Lower lobe of right lung (tissue), 2 donors: ENCODE results near the gene SNN. TPM values are rescaled to one million over a fixed set of nuclear protein-coding genes. Genes with fewer than 3 reads are reported as not detected.

ENCODE experiments used
- ATAC-seq, 2 donors: fragments of 200-7000 bp; cut with Tn5 transposase; one replicate each; pipeline ENCODE4 v1.9.1; 2020 to 2022; ENCODE audit warnings: mild to moderate bottlenecking in 2 of 2, moderate library complexity in 2 of 2
- DNase-seq: peaks from one replicate; pipeline ENCODE4 v3.0.0-alpha.2; 2020
- H3K27ac ChIP-seq: fragments of 200-600 bp; one replicate; pipeline ENCODE4 v1.8.0; 2022
- H3K27me3 ChIP-seq: fragments of 200-600 bp; one replicate; pipeline ENCODE4 v1.8.0; 2022; ENCODE audit warnings: low read depth
- H3K36me3 ChIP-seq: fragments of 200-600 bp; one replicate; pipeline ENCODE4 v1.8.0; 2022; ENCODE audit warnings: mild to moderate bottlenecking
- H3K4me1 ChIP-seq: fragments of 200-600 bp; one replicate; pipeline ENCODE4 v1.8.0; 2022
- H3K4me3 ChIP-seq: fragments of 200-600 bp; one replicate; pipeline ENCODE4 v1.8.0; 2022; ENCODE audit warnings: mild to moderate bottlenecking
- H3K9me3 ChIP-seq: fragments of 200-600 bp; one replicate; pipeline ENCODE4 v1.8.0; 2022
- intact Hi-C: fragments of 100-400 bp; cut with DNase I; formaldehyde crosslinking; loops from one replicate; pipeline ENCODE4 v1.11.0; 2022
- long read RNA-seq: library from polyadenylated mRNA; unstranded; transcript quantifications from one replicate; pipeline ENCODE4 v2.0.0, GENCODE V29; 2021
- total RNA-seq: library from RNA; stranded (reverse); fragmentation: NEBNext Ultra II Directional; extraction: Animal tissue kit (Norgen Biotek cat#: 25700); gene quantifications from one replicate; pipeline ENCODE4 v1.2.1, GENCODE V29; 2021
- TF ChIP-seq, protein P1 (sequence below): fragments of 200-600 bp; IDR thresholded peaks from one replicate; pipeline ENCODE4 v1.8.0; 2022; ENCODE audit warnings: antibody characterized with exemption, mild to moderate bottlenecking
- donor health status: DM: no; HTN: yes; CAD: no; lungs with severe emphysema.

The SNN gene
- total RNA-seq: 25.5 TPM
- long read RNA-seq, transcript SNN-201 (2 exons, 3,312 nt): major isoform, 96 of 114 reads
- long read RNA-seq, partial matches to known transcripts: 18 of 114 reads
- long read RNA-seq, other reads (novel, unspliced or antisense): 0 of 114 reads

DNA sequence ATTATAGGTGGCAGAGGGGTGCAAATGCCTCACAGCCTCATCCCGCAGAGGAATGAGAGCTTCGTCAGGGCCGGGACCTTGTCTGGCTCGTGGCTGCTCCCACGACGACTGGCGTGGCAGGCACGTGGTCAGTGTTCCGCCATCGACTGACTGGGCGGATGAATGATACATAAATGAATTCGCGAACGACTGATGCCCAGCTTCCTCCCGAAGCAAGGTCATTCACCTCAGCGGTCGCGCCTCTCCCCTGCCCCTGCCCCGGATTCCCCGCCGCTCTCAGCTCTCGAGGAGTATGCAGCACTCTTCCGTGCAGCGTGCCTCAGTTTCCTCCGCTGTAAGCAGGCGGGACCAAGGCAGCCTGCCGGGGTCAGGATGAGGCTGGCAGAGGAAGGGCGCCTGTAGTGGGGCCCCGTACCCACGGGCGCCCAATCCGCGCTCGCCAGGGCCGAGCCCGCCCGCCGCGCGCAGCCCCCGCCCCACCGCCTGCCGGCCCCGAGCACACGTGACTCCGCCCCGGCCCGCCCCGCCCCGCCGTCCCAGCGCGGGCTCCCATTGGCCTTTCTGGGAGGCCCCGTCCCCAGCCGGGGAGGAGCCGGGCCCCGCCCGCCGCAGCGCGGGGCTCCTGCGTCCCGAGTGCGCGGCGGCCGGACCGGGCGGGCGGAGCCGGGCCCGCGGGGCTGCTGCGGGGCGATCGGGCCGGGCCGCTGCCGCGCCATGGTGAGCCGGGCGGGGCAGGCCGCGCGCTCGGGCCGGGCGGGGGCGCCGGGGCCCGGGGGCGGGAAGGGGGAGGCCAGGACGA is at the start of gene SNN:
Gene SNN (plus strand): TSS at position 632 of the 799 bp plus-strand sequence. CDS start 7,605 bp downstream, outside the sequence.
- peak; percentile 93 to 94 for ATAC-seq
- H3K4me1 ChIP-seq: peaks cover 40% of the 10 kb centered on the region
- peak within 1 kb of the TSS; percentile 70 for H3K27ac ChIP-seq
- H3K36me3 ChIP-seq: no peaks in the 10 kb centered on the region
- TF ChIP-seq, protein P1, sequence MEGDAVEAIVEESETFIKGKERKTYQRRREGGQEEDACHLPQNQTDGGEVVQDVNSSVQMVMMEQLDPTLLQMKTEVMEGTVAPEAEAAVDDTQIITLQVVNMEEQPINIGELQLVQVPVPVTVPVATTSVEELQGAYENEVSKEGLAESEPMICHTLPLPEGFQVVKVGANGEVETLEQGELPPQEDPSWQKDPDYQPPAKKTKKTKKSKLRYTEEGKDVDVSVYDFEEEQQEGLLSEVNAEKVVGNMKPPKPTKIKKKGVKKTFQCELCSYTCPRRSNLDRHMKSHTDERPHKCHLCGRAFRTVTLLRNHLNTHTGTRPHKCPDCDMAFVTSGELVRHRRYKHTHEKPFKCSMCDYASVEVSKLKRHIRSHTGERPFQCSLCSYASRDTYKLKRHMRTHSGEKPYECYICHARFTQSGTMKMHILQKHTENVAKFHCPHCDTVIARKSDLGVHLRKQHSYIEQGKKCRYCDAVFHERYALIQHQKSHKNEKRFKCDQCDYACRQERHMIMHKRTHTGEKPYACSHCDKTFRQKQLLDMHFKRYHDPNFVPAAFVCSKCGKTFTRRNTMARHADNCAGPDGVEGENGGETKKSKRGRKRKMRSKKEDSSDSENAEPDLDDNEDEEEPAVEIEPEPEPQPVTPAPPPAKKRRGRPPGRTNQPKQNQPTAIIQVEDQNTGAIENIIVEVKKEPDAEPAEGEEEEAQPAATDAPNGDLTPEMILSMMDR: no peak
- peak; percentile 91 for DNase-seq
- H3K9me3 ChIP-seq: no peaks in the 10 kb centered on the region
- H3K27me3 ChIP-seq: no peaks in the 10 kb centered on the region
- intact Hi-C loops: no loop called here
- peak within 1 kb of the TSS; percentile 86 for H3K4me3 ChIP-seq

GRCh38 chr16:11619327-11619851 is 48.9 kb upstream of the SNN start:
- intact Hi-C loops: no loop called here
- Histone ChIP-seq H3K36me3 (no peaks in the 10 kb centered on the region), H3K4me1 (peaks cover 36% of the 10 kb centered on the region), H3K27ac (peak overlapping the region; percentile 24), H3K9me3 (no peaks in the 10 kb centered on the region), H3K4me3 (no peak overlapping the region), H3K27me3 (no peaks in the 10 kb centered on the region)
- DNase-seq: no peak
- ATAC-seq: peak in 1 of 2 donors; percentile 67
- TF ChIP-seq, protein P1: no peak

GRCh38 chr16:11620243-11621003 is 47.8 kb upstream of the SNN start:
- no peak overlapping the region for H3K4me3 ChIP-seq
- TF ChIP-seq, protein P1: no peak
- no peaks in the 10 kb centered on the region for H3K9me3 ChIP-seq
- DNase-seq (no peak), ATAC-seq (no peak)
- intact Hi-C loops: no loop called here
- H3K27ac ChIP-seq: no peak overlapping the region
- no peaks in the 10 kb centered on the region for H3K27me3 ChIP-seq
- H3K4me1 ChIP-seq: peaks cover 39% of the 10 kb centered on the region
- H3K36me3 ChIP-seq: no peaks in the 10 kb centered on the region

DNA sequence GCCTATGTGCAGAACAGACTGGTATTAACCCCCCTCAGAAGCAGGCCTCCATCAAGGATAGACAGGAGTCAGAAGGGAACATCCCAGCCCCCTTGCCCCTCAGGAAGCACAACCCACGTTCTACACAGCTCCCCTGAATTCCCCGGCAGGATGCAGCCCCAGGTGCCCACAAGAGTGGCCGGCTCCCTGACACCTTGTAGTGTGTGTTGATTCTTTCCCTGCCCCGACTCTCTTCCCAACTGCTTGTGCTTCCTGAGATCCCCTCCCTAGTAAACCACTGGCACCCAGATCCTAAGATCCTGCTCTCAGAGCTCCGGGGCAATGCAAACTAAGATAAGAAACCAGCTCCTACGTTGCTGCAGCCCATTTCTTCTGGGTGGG is 46.7 kb upstream of the SNN start:
- TF ChIP-seq, protein P1: no peak
- ATAC-seq (no peak), DNase-seq (no peak)
- Histone ChIP-seq H3K36me3 (no peaks in the 10 kb centered on the region), H3K27ac (peak overlapping the region; percentile 79), H3K27me3 (no peaks in the 10 kb centered on the region), H3K9me3 (no peaks in the 10 kb centered on the region), H3K4me3 (peak overlapping the region; percentile 27), H3K4me1 (peaks cover 46% of the 10 kb centered on the region)
- intact Hi-C loops: no loop called here

DNA sequence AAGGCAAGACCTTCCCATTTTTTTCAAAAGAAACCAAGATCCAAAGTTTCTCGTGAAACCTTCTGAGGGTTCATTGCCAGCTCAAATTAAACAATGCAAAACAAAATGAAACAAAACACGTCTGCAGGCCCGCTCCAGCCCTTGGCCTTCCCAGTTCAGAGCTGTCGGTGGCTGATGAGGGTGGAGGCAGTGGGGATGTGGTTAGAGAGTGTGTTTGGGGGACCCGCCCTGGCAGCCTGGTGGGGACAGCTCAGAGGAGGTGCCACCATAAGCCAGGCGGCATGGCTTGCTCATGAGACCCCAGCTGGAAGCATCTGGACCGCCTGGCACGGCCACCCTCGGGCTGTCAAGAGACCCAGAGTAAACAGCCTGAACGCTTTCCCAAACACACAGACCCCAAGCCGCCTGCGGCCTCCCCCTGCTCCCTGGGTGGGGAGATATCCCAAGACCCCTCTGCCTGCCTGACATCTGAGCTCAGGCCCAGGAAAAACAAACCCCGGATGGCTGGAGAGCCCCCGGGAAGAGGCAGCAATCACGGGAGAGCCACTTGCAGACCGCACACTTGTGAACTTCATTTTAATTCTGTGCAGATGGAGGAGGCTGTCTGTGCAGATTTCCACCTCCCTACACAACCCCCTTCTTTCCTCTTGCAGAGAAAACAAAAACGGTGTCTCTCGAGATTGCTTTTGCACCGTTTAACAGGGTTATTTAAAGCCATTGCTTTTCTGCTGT is 46.2 kb upstream of the SNN start:
- peak; percentile 49 to 68 for ATAC-seq
- TF ChIP-seq, protein P1: no peak
- Histone ChIP-seq H3K36me3 (no peaks in the 10 kb centered on the region), H3K4me1 (peaks cover 47% of the 10 kb centered on the region), H3K27ac (peak overlapping the region; percentile 79), H3K27me3 (no peaks in the 10 kb centered on the region), H3K9me3 (no peaks in the 10 kb centered on the region), H3K4me3 (peak overlapping the region; percentile 27)
- DNase-seq: no peak
- intact Hi-C loops: no loop called here
